Progenitor cell of endocrine pancreas (in vitro differentiated cells): ENCODE measurements around the gene EBLN1. TPM values are rescaled to one million over a fixed set of nuclear protein-coding genes. Genes with fewer than 3 reads are reported as not detected.

Experiments used
- DNase-seq: peaks from one replicate; pipeline ENCODE4 v3.0.0; 2021; ENCODE audit warnings: low spot score; ENCODE audit not compliant: unreplicated experiment
- H3K27ac Mint-ChIP-seq: 2 replicates; pipeline ENCODE4 v1.8.0; 2021; ENCODE audit warnings: mild to moderate bottlenecking, moderate library complexity, mixed read lengths
- H3K27me3 Mint-ChIP-seq: 2 replicates; pipeline ENCODE4 v1.8.0; 2021; ENCODE audit warnings: mixed read lengths
- H3K36me3 Mint-ChIP-seq: 2 replicates; pipeline ENCODE4 v1.8.0; 2022; ENCODE audit warnings: mixed read lengths; ENCODE audit not compliant: insufficient read depth
- H3K4me1 Mint-ChIP-seq: 2 replicates; pipeline ENCODE4 v1.8.0; 2021; ENCODE audit warnings: low read depth, mixed read lengths
- H3K4me3 Mint-ChIP-seq: 2 replicates; pipeline ENCODE4 v1.8.0; 2021; ENCODE audit warnings: low read depth, mild to moderate bottlenecking, moderate library complexity, mixed read lengths
- H3K9me3 Mint-ChIP-seq: 2 replicates; pipeline ENCODE4 v1.8.0; 2021; ENCODE audit warnings: low read depth, mixed read lengths
- total RNA-seq: library from RNA; stranded (reverse); gene quantifications from 2 replicates; pipeline ENCODE4 v1.2.1, GENCODE V29; 2021
- TF ChIP-seq, protein P1 (sequence below): fragments of 200-600 bp; sonication (generic); IDR thresholded peaks from one replicate; pipeline ENCODE4 v1.5.0; 2021; ENCODE audit warnings: antibody characterized with exemption, mild to moderate bottlenecking; ENCODE audit not compliant: unreplicated experiment

Gene EBLN1
- total RNA-seq, 1 donor from 2014 or later = not detected

DNA sequence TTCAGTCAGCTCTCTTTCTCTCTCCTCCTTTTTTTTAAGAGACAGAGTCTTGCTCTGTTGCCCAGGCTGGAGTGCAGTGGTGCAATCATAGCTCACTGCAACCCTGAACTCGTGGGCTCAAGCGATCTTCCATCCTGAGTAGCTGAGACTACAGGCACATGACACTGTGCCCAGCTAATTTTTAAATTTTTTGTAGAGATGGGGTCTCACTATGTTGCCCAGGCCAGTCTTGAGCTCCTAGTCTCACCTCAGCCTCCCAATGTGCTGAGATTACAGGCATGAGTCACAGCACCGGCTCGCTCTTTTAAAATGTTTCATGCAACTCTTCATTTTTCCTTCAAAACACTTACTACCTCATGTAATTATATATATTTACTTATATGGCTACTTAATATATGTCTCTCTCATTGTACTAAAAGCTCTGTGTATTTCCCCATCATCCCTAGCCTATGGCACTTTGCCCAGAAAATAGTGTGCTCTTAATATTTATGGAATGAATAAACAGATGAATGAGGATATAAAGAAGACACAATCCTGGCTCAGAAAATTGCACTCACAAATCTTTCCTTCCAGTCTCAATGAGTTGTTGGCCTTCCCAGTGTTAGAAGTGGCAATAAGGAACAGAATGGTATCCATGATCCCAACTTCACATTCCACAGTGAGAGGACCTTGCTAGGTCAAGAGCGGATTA lies 33.9 kb downstream of the EBLN1 start:
- TF ChIP-seq, protein P1, sequence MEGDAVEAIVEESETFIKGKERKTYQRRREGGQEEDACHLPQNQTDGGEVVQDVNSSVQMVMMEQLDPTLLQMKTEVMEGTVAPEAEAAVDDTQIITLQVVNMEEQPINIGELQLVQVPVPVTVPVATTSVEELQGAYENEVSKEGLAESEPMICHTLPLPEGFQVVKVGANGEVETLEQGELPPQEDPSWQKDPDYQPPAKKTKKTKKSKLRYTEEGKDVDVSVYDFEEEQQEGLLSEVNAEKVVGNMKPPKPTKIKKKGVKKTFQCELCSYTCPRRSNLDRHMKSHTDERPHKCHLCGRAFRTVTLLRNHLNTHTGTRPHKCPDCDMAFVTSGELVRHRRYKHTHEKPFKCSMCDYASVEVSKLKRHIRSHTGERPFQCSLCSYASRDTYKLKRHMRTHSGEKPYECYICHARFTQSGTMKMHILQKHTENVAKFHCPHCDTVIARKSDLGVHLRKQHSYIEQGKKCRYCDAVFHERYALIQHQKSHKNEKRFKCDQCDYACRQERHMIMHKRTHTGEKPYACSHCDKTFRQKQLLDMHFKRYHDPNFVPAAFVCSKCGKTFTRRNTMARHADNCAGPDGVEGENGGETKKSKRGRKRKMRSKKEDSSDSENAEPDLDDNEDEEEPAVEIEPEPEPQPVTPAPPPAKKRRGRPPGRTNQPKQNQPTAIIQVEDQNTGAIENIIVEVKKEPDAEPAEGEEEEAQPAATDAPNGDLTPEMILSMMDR = no peak
- Mint-ChIP-seq H3K27ac (no peak overlapping the region), H3K4me1 (no peaks in the 10 kb centered on the region), H3K9me3 (peaks cover 15% of the 10 kb centered on the region), H3K36me3 (peaks cover 2% of the 10 kb centered on the region), H3K4me3 (no peak overlapping the region), H3K27me3 (peaks cover 17% of the 10 kb centered on the region)
- DNase-seq = no peak

DNA sequence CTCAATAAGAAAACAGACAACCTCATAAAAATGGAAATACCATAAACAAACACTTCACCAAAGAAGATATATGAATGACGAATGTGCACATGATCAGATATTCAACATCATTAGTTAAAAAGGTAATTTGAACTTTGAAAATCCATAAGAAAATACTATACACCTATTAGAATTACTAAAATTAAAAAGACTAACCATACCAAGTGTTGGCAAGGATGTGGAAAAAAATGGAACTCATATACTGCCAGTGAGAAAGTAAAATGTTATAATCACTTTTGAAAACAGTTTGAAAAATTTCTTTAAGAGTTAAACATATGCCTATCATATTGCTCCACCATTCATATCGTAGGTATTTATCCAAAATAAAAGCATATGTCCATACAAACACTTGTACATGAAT lies 37.1 kb downstream of the EBLN1 start:
- H3K27ac Mint-ChIP-seq = no peak overlapping the region
- no peak overlapping the region for H3K4me3 Mint-ChIP-seq
- DNase-seq = no peak
- TF ChIP-seq, protein P1 = no peak
- peaks cover 15% of the 10 kb centered on the region for H3K9me3 Mint-ChIP-seq
- no peaks in the 10 kb centered on the region for H3K4me1 Mint-ChIP-seq
- H3K36me3 Mint-ChIP-seq = peaks cover 2% of the 10 kb centered on the region
- H3K27me3 Mint-ChIP-seq = peaks cover 14% of the 10 kb centered on the region

DNA sequence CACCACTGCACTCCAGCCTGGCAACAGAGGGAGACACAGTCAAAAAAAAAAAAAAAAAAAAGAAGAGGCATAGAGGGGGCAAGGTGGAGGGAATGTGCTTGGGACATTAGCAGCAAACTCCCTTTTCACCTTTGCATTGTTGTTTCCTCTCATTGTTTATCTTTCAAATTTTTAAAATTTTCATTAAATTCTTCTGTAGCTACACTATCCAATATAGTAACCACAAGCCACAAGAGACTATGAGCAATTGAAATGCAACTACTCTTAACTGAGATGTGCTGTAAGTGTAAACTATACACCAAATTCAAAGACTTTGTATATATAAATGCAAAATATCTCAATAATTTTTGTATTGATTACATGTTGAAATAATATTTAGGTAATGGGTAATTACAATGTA lies 43.4 kb downstream of the EBLN1 start:
- Mint-ChIP-seq H3K9me3 (peaks cover 4% of the 10 kb centered on the region), H3K4me1 (no peaks in the 10 kb centered on the region), H3K4me3 (no peak overlapping the region), H3K27me3 (no peaks in the 10 kb centered on the region), H3K36me3 (no peaks in the 10 kb centered on the region), H3K27ac (no peak overlapping the region)
- no peak for DNase-seq
- TF ChIP-seq, protein P1 = no peak

DNA sequence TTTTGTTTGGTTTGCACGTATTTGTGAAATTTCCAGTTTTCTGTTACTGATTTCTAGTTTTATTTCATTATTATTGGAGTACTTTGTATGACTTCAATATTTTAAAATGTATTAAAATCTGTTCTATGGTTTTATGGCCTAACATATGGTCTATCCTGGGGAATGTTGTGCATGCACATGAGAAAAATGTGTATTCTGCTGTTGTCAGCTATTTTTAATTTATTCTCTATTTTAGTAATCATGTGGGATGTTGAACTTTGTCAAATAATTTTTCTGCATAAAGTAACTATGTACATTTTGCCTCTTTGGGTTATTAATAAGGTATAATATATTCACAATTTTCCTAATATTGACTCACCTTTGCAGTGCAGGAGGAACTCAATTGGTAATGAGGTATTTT lies 46.7 kb downstream of the EBLN1 start:
- H3K4me1 Mint-ChIP-seq = peaks cover 4% of the 10 kb centered on the region
- no peak overlapping the region for H3K27ac Mint-ChIP-seq
- H3K4me3 Mint-ChIP-seq = no peak overlapping the region
- H3K9me3 Mint-ChIP-seq = peaks cover 4% of the 10 kb centered on the region
- TF ChIP-seq, protein P1 = no peak
- H3K27me3 Mint-ChIP-seq = no peaks in the 10 kb centered on the region
- no peaks in the 10 kb centered on the region for H3K36me3 Mint-ChIP-seq
- no peak for DNase-seq

DNA sequence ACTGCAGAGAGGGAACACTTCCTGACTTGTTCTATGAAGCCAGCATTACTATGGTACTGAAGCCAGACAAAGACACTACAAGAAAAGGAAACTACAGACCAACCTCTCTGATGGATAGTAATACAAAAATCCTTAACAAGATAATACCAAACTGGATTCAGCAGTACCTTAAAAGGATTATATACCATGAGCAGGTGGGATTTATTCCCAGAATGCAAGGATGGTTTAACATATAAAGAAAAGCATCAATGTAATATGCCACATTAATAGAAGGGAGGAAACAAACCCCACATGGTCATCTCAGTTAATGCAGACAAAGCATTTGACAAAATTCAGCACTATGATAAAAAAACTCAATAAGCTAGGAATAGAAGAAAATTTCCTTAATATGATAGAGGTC lies 47.2 kb downstream of the EBLN1 start:
- no peak overlapping the region for H3K4me3 Mint-ChIP-seq
- H3K9me3 Mint-ChIP-seq = peaks cover 4% of the 10 kb centered on the region

More for the DNA sequence above, 47.2 kb downstream of the EBLN1 start:
- H3K27me3 Mint-ChIP-seq = no peaks in the 10 kb centered on the region
- no peaks in the 10 kb centered on the region for H3K36me3 Mint-ChIP-seq
- no peak for DNase-seq
- TF ChIP-seq, protein P1 = no peak
- H3K27ac Mint-ChIP-seq = no peak overlapping the region
- peaks cover 4% of the 10 kb centered on the region for H3K4me1 Mint-ChIP-seq
